Astrocyte (in vitro differentiated cells and primary cell): ENCODE results near the gene ARL5A. TPM values are rescaled to one million over a fixed set of nuclear protein-coding genes. Genes with fewer than 3 reads are reported as not detected.

Source experiments
- DNase-seq: peaks from one replicate; pipeline ENCODE4 v3.0.0-alpha.2; 2010; ENCODE audit warnings: low read depth
- FAIRE-seq: peaks from 2 replicates; lab custom pipeline; 2011; peaks lifted over from hg19 to GRCh38; lab: Jason Lieb, UNC
- H2AFZ ChIP-seq: 2 replicates; pipeline ENCODE4 v1.6.0; 2012; ENCODE audit warnings: low read depth, low read length, inconsistent platforms
- H3K27ac ChIP-seq: 2 replicates; pipeline ENCODE4 v1.5.1; 2011; ENCODE audit warnings: low read depth, low read length, inconsistent platforms
- H3K27me3 ChIP-seq: 2 replicates; pipeline ENCODE4 v1.6.0; 2011; ENCODE audit warnings: low read length, inconsistent platforms; ENCODE audit not compliant: insufficient read depth
- H3K36me3 ChIP-seq: 2 replicates; pipeline ENCODE4 v1.5.1; 2011; ENCODE audit warnings: low read length, inconsistent platforms; ENCODE audit not compliant: insufficient read depth
- H3K4me1 ChIP-seq: 2 replicates; pipeline ENCODE4 v1.5.1; 2011; ENCODE audit warnings: low read length, inconsistent platforms; ENCODE audit not compliant: insufficient read depth
- H3K4me2 ChIP-seq: 2 replicates; pipeline ENCODE4 v1.6.0; 2012; ENCODE audit warnings: low read length, inconsistent platforms
- H3K4me3 ChIP-seq: 2 replicates; pipeline ENCODE4 v1.5.1; 2011; ENCODE audit warnings: low read depth, mild to moderate bottlenecking, low read length, inconsistent platforms; ENCODE audit not compliant: insufficient read depth
- H3K79me2 ChIP-seq: 2 replicates; pipeline ENCODE4 v1.6.0; 2012; ENCODE audit warnings: mild to moderate bottlenecking, low read length, inconsistent platforms; ENCODE audit not compliant: insufficient read depth
- H3K9ac ChIP-seq: 2 replicates; pipeline ENCODE4 v1.6.0; 2012; ENCODE audit warnings: mild to moderate bottlenecking, low read length, inconsistent platforms
- H3K9me3 ChIP-seq: 2 replicates; pipeline ENCODE4 v1.5.1; 2012; ENCODE audit warnings: low read depth, mild to moderate bottlenecking, low read length, inconsistent platforms; ENCODE audit not compliant: insufficient read depth
- H4K20me1 ChIP-seq: 2 replicates; pipeline ENCODE4 v1.6.0; 2012; ENCODE audit warnings: low read length, inconsistent platforms; ENCODE audit not compliant: insufficient read depth
- H3K27ac Mint-ChIP-seq: one replicate; pipeline ENCODE4 v1.8.0; 2021; ENCODE audit warnings: mild to moderate bottlenecking, mixed read lengths; ENCODE audit not compliant: unreplicated experiment
- H3K27me3 Mint-ChIP-seq: one replicate; pipeline ENCODE4 v1.8.0; 2021; ENCODE audit warnings: low read depth, mixed read lengths; ENCODE audit not compliant: unreplicated experiment
- H3K36me3 Mint-ChIP-seq: one replicate; pipeline ENCODE4 v1.8.0; 2021; ENCODE audit warnings: low read depth, mixed read lengths; ENCODE audit not compliant: unreplicated experiment
- H3K4me1 Mint-ChIP-seq: one replicate; pipeline ENCODE4 v1.8.0; 2021; ENCODE audit warnings: low read depth, mixed read lengths; ENCODE audit not compliant: unreplicated experiment
- H3K4me3 Mint-ChIP-seq: one replicate; pipeline ENCODE4 v1.8.0; 2021; ENCODE audit warnings: mild to moderate bottlenecking, moderate library complexity, mixed read lengths; ENCODE audit not compliant: unreplicated experiment
- H3K9me3 Mint-ChIP-seq: one replicate; pipeline ENCODE4 v1.8.0; 2021; ENCODE audit warnings: mild to moderate bottlenecking, mixed read lengths; ENCODE audit not compliant: unreplicated experiment
- CTCF ChIP-seq: IDR thresholded peaks from 2 replicates; pipeline ENCODE4 v1.5.1; 2011; ENCODE audit warnings: low read depth, mild to moderate bottlenecking, inconsistent platforms, low read length, moderate library complexity; ENCODE audit not compliant: insufficient read depth
- EZH2 ChIP-seq: IDR thresholded peaks from 2 replicates; pipeline ENCODE4 v1.6.1; 2012; ENCODE audit warnings: mild to moderate bottlenecking, low read length, inconsistent platforms; ENCODE audit not compliant: insufficient read depth
- total RNA-seq: library from RNA; stranded (reverse); gene quantifications from 2 replicates; pipeline ENCODE4 v1.2.1, GENCODE V29; 2021

ARL5A gene
- total RNA-seq, 1 donor from 2014 or later, result 69.7 TPM

GRCh38 chr2:151771599-151772358, 56.4 kb downstream of the ARL5A start:
- no peaks in the 10 kb centered on the region for H4K20me1 ChIP-seq
- no peak overlapping the region for H3K4me3 ChIP-seq
- no peaks in the 10 kb centered on the region for H3K9me3 ChIP-seq
- no peaks in the 10 kb centered on the region for H3K27me3 ChIP-seq
- Mint-ChIP-seq H3K4me1 (peaks cover 8% of the 10 kb centered on the region), H3K27ac (no peak overlapping the region), H3K4me3 (no peak overlapping the region), H3K9me3 (no peaks in the 10 kb centered on the region), H3K27me3 (no peaks in the 10 kb centered on the region), H3K36me3 (peaks cover 14% of the 10 kb centered on the region)
- H3K36me3 ChIP-seq, result peaks cover 3% of the 10 kb centered on the region
- no peak overlapping the region for H3K4me2 ChIP-seq
- no peak overlapping the region for H3K27ac ChIP-seq
- H3K79me2 ChIP-seq, result no peaks in the 10 kb centered on the region
- no peak for FAIRE-seq
- no peak for TF ChIP-seq EZH2
- no peak overlapping the region for H3K9ac ChIP-seq
- H3K4me1 ChIP-seq, result peaks cover 17% of the 10 kb centered on the region
- H2AFZ ChIP-seq, result no peak overlapping the region
- DNase-seq, result peak; percentile 64

- no peak overlapping the region for H2AFZ ChIP-seq
- FAIRE-seq, result no peak
Observed at GRCh38 chr2:151770995-151771394, 57.2 kb downstream of the ARL5A start.

GRCh38 chr2:151769606-151770005, 58.6 kb downstream of the ARL5A start:
- Mint-ChIP-seq H3K27me3 (no peaks in the 10 kb centered on the region), H3K27ac (no peak overlapping the region), H3K9me3 (no peaks in the 10 kb centered on the region), H3K36me3 (peaks cover 7% of the 10 kb centered on the region), H3K4me3 (no peak overlapping the region), H3K4me1 (peaks cover 14% of the 10 kb centered on the region)
- H3K79me2 ChIP-seq, result no peaks in the 10 kb centered on the region
- H3K4me3 ChIP-seq, result no peak overlapping the region
- H3K9me3 ChIP-seq, result no peaks in the 10 kb centered on the region
- H4K20me1 ChIP-seq, result no peaks in the 10 kb centered on the region
- H3K9ac ChIP-seq, result no peak overlapping the region
- H3K36me3 ChIP-seq, result no peaks in the 10 kb centered on the region
- FAIRE-seq, result no peak
- no peak overlapping the region for H3K27ac ChIP-seq
- H3K27me3 ChIP-seq, result no peaks in the 10 kb centered on the region
- H3K4me2 ChIP-seq, result no peak overlapping the region
- TF ChIP-seq CTCF (no peak), EZH2 (no peak)
- no peak overlapping the region for H2AFZ ChIP-seq
- H3K4me1 ChIP-seq, result peaks cover 9% of the 10 kb centered on the region
- DNase-seq, result no peak

More at GRCh38 chr2:151770995-151771394, 57.2 kb downstream of the ARL5A start:
- TF ChIP-seq EZH2 (no peak), CTCF (no peak)
- Histone ChIP-seq H3K4me2 (no peak overlapping the region), H3K79me2 (no peaks in the 10 kb centered on the region), H3K9ac (no peak overlapping the region), H3K4me3 (no peak overlapping the region), H3K9me3 (no peaks in the 10 kb centered on the region), H4K20me1 (no peaks in the 10 kb centered on the region), H3K27ac (no peak overlapping the region), H3K27me3 (no peaks in the 10 kb centered on the region), H3K4me1 (peaks cover 17% of the 10 kb centered on the region), H3K36me3 (no peaks in the 10 kb centered on the region)
- Mint-ChIP-seq H3K9me3 (no peaks in the 10 kb centered on the region), H3K4me3 (no peak overlapping the region), H3K27me3 (no peaks in the 10 kb centered on the region), H3K4me1 (peaks cover 10% of the 10 kb centered on the region), H3K36me3 (peaks cover 6% of the 10 kb centered on the region), H3K27ac (no peak overlapping the region)
- DNase-seq, result no peak
